GDM1 (cell line): ENCODE data around the gene TOM1L2.

ENCODE experiments used
- DNase-seq: peaks from one replicate; lab custom pipeline; 2025; lab: John Stamatoyannopoulos, UW

TOM1L2 gene

DNA sequence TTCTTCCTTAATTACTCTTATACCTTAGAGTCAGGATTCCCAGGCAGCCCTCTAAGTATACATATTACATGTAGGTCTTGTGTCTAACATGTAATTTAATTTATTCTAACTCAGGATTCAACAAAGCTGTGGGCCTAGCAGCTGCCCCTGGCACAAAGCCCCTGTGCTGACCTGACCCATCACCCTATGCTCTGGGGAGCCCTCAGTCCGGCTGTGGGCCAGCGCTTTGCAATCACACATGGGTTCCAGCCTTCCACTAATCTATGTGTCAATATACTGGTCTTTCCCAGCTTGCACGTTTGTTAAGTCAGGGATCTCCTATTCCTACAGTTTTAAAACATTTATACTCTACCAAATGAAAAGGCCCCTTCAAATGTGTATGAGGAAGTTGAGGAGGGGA is 72.7 kb downstream of the TOM1L2 start:
- no peak for DNase-seq

DNA sequence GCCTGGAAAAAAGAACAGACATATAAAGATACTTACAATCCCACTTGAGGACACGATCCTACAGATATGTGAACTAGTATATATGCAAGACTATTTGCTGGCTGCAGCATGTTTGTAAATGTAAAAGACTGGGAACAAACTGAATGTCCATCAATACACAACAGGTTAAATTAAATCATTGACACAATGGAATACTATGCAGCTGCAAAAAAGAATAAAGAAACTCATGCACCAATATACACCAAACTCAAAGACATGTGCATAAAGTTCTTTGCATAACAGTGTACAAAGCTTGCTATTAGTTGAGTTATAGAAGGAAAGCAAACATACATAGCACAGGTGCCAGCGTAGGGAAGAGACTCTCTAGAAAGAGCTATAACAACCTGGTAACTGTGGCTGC is 73.5 kb downstream of the TOM1L2 start:
- no peak for DNase-seq

DNA sequence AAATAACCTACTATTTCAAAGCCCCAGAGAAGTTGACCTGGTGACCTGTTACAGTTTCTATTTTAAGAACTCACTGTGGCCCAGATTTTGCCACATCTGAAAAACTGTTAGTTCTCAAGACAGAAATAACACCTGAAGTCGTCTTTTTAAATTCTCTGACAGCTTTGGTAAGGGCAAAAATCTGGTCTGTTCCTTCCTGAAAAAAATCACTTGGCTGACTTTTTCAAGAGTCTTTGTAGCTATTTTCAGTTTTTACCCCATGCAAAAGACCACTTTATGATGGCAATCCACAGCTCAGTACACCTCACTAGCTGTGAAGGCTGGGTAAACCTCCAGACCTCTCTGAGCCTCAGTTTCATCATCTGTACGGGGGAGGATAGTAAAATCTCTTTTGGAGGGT is 74.8 kb downstream of the TOM1L2 start:
- no peak for DNase-seq

DNA sequence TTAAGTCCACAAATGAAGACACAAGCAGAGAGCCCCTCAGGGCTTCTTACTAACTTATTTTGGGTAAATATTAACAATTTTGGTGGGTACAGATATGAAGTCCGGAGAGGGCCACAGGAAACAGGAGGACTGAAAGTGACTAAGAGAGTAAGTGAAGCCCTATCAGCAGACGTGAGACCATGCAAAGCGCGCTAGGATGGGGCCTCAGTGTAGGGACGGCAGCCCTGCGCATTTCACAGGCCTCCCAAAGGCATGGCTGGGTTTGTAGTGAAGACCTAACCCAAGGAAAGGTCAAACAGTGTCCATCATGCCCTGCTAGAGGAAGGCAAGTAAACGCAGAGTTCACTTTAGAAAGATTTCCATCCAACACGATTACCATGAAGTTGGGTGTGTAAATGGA is 75.5 kb downstream of the TOM1L2 start:
- no peak for DNase-seq

DNA sequence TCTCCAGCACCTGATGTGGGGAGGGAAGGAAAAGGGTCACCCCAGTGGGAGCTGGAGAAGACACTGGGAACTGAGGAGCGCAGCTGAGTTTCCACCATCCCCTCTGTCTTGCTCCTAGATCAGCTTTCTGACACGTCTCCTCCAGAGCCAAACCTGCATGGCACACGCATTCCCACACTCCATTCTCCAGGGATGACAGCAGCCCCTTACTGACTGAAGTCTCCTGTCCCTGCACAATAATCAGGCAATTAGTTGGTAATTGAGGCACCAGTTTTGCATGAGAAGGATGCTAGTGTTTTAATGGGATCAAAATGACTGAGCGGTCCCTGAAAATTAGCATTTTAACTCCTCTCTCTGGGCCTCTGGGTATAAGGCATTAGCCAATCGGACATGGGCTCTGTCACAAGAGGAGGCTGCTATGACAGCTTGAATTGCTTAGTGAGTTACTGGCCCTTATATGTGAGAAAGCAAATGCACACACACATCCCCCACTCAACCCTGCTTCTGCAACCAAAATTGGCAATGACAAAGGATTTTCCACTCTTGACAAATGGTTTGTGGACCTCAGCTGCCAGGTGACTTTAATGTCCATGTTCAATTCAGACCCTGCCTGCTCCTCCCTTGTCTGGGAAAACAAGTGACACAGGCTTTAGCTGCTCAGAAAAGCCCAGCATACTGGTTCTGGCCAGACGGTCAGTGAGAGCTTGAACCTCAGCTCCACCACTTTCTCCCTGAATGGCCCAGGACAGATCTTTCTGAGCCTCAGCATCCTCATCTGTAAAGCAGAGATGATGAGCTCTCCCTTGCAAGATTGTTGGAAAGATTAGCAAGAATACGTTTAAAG is 78.2 kb downstream of the TOM1L2 start:
- DNase-seq = no peak

DNA sequence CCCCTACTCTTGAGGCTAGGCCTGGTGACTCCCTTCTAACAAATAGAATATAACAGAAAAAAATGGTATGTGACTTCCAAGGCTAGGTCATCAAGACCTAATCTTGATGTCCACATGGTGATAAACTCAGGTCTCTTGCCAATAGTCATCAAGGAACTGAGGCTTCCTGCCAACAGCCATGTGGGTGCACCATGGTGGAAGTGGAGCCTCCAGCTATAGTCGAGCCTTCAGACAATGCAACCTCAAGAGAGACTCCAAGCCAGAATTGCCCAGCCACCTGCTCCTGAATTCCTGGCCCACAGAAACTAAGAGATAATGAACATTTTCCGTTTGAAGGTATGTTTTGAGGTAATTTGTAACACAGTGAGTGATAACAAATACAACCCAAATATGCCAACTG is 79.5 kb downstream of the TOM1L2 start:
- no peak for DNase-seq

DNA sequence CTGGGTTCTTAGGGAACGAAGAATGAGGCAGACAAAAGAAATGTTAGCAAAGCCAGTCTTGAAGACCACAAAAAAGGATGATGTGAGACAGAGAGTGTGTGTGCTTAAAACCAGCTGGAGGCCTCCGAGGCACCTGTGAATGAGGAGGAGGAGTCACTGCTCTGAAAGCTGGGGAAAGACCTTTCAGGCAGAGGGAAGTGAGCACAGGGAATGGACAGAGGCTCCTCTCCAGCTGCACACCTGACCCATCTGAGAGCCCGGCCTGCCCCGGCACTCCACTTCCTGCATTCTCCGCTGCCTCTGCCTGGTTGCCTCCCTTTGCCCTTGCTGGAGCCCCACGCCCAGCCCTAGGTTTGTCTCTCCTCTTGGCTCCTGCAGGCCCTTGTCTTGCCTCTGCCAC is 80.2 kb downstream of the TOM1L2 start:
- DNase-seq = no peak

DNA sequence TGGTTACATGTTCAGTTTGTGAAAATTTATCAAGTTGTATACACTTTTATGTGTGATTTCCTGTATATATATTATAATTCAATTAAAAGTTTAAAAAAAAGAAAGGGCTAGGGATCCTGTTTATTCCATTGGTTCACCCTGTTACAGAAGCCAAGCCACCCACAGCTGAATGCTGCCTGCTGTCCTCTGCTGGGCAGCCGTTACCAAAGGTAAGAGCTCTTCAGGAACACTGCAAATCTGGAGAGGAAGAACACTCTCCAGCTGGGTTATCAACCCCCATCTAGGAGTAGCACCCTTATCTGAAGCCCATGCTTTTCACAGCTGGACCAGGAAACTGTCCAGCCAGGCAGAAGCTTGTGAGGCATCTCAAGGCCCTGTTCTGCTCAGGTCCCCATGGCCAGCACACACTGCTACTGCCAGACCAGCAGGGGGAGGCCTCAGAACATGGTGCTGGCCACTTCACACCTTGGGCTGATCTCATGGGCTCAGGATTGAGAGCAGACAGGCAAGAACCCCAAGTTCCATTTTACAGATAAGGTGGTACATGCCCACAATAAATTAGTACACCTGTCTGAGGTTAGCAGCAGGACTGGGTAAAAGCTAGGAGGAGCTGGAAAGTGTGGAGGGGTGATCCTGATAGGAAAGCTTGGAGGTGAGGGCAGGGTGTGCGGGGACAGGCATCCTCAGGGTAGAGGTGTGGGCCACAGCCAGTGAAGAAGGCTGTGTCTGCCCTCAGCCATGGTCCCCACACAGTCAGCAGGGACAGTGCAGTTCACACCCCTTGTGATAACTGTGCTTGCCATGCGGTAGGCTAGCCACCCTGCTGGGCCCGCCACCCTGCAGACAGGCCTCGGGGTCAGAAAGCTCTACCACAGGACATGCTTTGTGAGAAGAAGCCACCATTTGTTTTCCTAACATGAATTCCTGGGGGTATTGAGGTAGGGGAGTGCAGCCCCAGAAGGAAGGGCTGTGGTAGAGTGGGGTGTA is 81.1 kb downstream of the TOM1L2 start:
- DNase-seq = peak; percentile 32

DNA sequence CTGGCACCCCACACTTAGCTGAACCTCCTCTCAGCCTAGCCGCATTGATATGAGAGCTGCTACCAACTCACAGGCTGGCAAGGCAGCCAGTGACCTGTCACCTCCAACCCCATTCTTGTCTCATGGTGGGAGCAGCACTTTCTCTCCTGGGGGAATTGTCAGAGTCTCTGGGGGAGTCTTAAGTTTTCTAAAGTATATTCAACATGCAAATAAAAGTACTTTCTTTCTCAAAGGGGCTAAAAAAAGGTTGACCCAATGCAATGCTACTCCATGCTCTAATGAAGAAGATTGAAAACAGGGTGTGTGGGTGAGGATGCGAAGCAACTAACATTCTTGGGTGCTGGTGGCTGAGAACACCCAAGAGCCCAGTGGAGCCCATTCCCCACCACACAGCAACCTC is 82.3 kb downstream of the TOM1L2 start:
- DNase-seq = no peak

DNA sequence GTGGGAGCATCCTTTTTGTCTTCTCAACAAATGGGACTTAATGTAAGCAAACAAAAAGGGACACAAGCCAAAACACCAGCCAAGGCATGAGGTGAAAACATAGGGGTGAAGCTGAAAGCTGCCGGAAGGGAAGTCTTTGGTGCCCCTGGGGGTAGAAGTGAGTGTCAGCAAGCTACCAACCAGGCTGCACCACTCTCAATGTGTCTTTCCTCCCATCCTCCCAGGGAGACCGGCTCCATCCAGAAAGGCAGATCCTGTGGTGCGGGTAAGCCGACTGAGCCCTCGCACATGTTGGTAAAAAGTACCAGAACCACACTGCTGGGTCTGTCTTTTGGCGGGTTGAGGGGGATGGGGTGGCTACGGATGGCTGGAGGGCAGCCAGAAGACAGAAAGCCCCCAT is 83.4 kb downstream of the TOM1L2 start:
- DNase-seq = no peak

DNA sequence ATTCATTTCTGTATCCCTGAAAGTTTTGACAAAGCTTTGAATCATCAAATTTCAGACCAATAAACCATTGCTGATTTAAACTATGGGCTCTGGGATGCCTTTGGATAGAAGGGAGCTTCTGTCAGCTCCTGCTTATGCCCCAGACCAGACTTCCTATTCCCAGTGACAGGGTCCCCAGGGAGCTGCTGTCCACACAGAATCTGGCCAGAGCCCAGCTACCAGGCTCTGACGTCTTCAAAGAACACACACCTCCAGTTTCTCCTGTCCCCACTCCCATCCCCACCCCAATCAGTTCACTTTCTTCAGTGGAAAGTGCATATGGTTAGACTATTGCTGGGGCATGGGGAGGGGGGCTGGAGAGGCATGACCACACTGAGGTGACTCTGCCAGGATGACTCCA is 83.8 kb downstream of the TOM1L2 start:
- DNase-seq = no peak

DNA sequence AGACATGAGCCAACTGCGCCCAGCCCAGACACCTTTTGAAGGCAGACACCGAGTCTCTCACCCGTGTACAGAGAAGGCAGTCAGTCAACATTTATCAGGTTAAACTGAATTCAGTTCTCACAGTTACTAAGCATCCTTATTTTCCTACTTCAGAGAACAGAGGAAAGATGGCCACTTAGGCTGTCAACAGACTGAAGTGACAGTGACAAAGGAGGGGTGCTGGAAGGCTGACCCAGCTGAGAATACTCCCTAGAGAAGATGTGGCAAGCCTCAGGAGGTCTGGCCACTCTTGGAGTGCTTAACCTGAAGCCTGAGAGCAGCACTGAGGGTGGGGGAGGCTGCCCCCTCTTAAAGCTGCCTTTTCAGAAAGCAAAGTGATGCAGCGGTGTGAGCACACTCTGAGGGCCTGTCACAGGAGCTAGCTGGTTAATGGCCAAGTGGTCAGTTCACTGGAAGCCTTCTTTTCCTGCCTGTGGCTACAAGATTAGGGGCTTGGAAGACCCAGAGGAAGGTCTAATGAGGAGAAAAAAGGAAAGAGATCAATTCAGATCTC is 84.4 kb downstream of the TOM1L2 start:
- no peak for DNase-seq

DNA sequence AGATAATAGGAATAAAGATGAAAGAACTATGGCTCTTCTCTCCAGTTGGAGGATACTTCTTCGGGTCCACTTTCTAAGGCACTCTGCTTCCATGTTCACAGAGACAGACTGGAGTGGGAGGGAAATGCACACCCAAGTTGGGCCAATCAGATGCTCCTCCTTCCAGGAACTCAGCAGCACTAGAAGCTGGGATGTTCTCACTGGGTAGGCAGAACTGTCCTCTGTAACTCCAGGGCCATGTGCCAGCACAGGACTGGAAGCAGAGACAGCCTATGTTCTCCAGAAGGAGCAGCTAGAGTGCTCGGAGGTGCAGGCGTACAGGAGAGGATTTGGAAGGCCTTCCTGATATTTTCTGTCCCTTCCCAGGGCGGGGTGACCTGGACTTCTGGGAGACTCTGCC is 85.5 kb downstream of the TOM1L2 start:
- no peak for DNase-seq

DNA sequence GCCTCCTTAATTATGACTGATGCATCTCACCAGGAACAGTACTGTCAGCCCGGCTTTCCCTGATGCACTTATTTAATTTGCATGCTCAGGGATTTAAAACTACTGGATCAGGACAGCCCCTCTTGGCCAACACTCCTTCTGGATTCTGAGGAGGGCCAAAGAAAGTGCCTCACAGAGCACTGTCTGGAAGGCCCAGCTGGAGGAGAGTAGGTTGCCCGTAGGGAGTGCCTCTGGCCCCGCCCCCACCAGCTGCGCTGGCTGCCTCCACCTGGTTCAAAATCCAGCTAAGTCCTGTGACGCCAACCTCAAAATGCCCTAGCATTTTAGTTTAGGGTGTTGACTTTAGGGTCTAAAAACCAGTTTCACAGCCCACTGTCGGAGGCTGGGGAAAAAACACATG is 86.0 kb downstream of the TOM1L2 start:
- no peak for DNase-seq

DNA sequence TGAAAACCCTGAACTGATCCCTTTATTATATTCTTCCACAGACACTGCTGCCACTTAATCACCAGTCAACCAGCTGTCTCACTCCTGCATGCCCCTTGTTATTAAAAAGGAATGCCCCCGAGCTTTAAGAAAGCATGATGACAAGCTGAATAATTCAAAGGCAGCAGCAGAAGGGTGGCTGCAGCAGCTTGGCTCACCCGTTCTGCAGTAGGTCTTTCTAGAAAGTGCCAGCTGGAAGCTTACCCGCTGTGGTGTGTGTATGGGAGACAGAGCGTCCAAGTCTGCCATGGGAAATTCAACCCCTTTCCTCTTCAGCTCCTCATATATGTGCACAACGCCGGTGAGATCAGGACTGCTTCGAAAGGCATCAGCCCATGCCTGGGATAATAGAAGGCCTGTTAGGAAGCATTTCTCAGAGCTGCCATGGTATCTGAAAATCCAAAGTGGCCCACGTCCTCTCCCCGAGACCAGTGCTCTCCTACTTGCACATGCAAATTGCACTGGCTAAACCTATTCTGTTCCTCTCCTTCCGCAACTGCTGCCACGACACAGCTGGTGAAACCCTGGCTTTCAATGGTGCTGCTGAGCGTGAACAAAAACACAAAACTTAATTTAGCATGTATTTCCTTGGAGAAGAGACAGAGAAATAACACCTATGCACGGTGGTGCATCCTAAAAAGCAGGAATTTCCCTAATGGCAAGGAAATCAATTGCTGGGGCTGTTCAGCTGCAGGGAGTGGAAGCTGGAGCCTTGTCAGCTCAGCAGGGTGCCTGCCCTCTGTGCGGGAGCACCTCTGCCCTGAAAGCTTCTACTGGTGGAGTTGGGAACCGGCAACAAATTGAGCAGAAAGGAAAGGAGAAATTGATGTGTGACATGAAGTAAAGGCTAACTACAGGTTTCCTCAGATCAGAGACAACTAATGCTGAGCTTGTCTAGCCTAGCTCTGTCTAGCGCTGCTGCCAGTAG is 87.5 kb downstream of the TOM1L2 start:
- DNase-seq = no peak

DNA sequence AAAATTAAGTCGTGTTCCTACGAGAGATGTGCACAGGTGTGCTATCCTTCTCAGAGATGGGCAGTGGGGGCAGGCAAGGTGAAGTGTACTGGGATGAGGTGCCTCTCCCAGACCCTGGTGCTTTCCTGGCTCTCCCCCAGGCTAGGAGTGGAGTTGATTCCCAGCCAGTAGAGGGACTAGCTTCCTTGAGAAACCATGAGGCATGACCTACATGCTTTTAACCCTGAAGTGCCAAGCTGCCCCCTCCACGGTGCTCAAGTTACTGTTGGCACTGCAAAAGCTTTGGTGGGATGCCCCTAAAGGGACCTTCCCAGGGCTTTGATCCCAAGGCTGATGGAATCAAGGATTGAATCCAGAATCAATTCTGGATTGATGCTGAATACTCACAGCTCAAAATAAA is 88.4 kb downstream of the TOM1L2 start:
- no peak for DNase-seq

DNA sequence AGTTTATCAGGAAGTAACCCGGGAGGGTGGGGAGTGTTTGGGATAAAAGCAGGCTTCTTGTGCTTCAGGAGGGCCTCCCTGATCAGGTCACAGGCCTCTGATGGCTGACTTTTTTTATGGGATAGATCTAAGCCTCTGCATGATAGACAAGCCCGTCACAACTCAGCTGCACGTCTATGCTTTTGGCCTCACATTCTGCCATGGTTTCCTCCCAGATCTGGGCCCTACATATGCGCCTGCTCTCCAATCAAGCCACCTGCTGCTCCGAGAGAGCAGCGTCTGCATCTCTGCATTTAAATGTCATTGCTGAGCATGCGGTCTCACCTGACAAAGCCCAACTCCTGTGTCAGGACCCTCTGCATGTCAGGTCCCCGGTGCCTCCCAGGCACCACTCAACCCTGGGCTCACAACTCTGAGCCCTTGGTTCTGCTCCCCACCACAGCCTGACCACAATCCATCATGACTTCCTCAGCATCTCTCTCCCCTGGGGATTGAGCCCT is 90.1 kb downstream of the TOM1L2 start:
- no peak for DNase-seq

DNA sequence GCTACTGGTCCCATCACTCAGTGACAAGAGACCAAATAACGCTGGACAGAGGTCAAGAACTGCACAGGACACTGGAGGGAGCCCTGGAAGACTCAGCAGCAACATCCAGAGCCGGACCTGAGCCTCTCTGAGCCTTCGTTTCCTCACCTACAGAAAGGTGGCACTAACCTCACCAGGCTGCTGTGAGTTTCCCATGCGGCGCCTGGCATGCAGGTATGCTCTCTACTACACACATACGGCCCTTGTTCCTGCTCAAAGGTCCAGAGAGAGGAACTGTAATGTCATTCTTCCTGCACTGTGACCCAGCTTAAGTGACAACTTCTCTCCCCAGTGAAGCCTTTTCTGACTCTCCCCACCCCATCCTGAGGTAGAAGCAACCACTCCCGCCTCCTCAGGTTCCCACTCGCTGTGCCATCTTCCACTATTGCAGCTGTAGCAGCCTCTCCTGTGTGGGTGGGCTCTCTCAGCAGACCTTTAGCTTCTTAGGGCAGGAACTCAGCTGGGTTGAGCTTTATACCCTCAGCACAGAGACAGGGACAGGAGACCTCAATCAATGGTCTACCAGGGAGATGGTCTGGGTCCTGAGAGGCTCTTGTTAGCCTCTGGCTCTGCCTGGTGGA is 91.5 kb downstream of the TOM1L2 start:
- no peak for DNase-seq

DNA sequence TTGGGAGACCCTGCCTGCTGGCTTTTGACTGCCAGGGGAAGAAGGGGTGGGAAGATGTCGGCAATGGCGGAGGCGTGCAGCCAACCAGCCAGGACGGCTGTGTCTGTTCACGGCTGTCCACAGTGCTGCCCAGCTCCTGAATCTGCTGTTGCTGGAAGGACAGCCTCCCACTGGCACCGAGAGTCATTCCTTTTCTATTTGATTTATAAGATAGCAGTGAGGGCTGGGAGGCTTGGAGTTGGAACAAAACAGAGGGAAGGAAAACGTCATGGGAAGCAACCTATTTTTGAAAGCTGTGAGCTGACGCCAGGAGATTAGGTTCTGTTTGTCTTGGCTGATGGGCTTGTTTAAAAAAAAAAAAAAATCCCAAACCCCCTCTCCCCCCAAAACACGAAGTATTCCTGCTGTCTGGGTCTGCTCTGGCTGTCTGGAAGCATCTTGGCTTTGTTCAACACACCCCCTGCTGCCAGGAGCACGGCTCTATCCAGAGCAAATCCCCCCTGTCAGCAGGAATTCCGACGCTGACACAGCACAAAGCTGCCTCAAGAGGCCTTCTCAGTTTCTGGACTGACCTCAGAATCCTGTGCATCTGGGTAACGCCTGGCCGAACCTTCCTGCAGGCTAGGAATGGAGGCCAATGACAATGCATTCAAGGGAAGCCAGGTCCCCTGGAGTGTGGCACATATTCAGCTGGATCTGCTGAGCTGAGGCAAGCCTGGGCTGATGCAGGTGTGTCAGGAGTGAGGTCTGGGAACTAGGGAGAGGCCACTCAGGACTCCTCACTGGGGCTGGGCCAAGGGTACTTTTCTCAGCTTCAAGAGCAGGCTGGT is 94.5 kb downstream of the TOM1L2 start:
- DNase-seq = no peak

DNA sequence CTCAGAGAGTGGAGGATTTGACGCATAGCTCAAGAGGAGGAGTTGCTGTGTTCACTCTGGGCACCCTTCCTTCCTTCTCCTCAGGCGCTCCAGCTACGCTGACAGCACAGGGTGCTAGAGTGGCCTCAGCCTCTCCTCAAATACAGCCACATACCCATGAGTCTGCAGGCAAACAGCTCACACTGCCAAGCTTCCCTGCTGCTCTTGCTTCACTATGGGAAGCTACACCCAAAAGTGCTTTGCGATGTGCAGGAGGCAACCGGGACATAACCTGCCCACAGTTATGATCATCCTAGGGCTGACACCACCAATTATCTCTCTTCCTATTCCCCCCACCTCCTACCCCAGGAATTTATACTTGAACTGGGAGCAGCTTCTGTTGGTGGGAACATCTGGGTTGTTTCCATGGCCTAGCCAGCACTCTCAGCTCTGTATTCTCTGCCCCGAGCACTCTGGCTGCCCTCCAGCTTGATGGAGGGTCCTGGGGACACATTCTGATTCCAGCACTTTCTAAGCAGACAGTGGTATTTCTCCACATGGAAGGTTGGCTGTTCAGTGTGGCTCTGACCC is 95.2 kb downstream of the TOM1L2 start:
- no peak for DNase-seq
